HG02759 (cell line): Measurements from ENCODE around the gene GALC.

Source experiments
- ATAC-seq: cut with Tn5 transposase; IDR thresholded peaks from one replicate; pipeline ENCODE4 v1.9.1; 2021; ENCODE audit warnings: mild to moderate bottlenecking, moderate library complexity; ENCODE audit not compliant: unreplicated experiment

Gene GALC

DNA sequence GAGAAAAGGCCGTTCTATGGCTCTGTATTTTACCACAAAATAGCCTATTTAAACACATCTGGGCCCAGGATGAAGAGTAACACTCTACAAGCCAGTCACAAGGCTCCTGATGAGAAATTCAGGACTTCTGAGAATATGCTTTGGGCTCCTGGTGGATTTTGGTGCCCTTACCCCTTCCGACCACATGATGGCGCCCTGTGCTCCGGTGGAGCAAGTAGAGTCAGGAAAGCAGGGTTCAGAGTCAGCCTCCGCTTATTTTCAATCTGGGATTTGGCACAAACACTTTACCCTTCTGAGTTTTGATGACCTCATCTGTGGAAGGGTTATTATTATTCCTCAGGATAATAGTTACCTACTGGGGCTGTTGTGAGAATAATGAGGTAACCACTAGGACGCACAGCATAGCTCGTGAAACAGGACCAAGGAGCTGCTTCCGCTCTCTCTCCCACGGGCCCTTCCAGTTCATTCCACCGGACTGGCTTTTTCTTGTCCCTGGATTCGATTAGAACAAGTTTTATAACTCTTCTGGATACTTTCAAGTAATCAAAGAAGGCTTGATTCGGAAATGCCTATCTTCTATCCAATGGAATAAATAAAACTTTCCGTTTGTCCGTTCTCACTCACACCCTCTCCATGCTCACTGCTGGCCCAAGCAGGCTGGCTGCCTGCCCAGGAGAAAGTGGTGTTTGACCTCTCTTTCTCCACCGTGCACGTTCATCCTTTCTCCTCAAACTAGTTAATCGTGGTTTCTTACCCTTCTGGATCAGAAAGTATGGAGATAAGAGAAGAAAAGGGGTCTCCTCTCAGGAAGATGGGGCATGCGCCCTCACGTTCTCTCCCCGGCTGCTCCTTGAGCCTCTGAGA, 104.6 kb downstream of the GALC start:
- no peak for ATAC-seq

- no peak for ATAC-seq
Observed at GRCh38 chr14:87883750-87884149, 109.2 kb downstream of the GALC start.
